Mucosa of descending colon (tissue), 3 donors: ENCODE results near the gene GCNT1. TPM values are rescaled to one million over a fixed set of nuclear protein-coding genes. Genes with fewer than 3 reads are reported as not detected.

ENCODE experiments used
- ATAC-seq: fragments of 200-7000 bp; cut with Tn5 transposase; one replicate; pipeline ENCODE4 v1.9.1; 2020; ENCODE audit warnings: mild to moderate bottlenecking, moderate library complexity
- DNase-seq, 3 donors: peaks; one replicate each; pipeline ENCODE4 v3.0.0-alpha.2; 2020
- H3K36me3 ChIP-seq: fragments of 200-600 bp; one replicate; pipeline ENCODE4 v1.8.0; 2021; ENCODE audit warnings: low read depth, mild to moderate bottlenecking
- H3K4me1 ChIP-seq: fragments of 200-600 bp; one replicate; pipeline ENCODE4 v1.8.0; 2021; ENCODE audit warnings: low read depth, mild to moderate bottlenecking
- H3K4me3 ChIP-seq: fragments of 200-600 bp; one replicate; pipeline ENCODE4 v1.8.0; 2021; ENCODE audit warnings: mild to moderate bottlenecking
- H3K9me3 ChIP-seq: fragments of 200-600 bp; one replicate; pipeline ENCODE4 v1.8.0; 2021; ENCODE audit warnings: mild to moderate bottlenecking
- CTCF ChIP-seq: fragments of 200-600 bp; IDR thresholded peaks from one replicate; pipeline ENCODE4 v1.8.0; 2022; ENCODE audit warnings: antibody characterized with exemption, mild to moderate bottlenecking
- intact Hi-C, 2 donors: fragments of 100-400 bp; cut with DNase I in 1 of 2; cut with micrococcal nuclease in 1 of 2; formaldehyde crosslinking; loops; one replicate each; pipeline versions ENCODE4 v1.11.0 to v1.11.1; 2022; cut with DNase I, micrococcal nuclease
- total RNA-seq, 3 donors: library from RNA; stranded (reverse); fragmentation: NEBNext Ultra II Directional in 2 of 3; extraction: Animal tissue kit (Norgen Biotek cat#: 25700) in 2 of 3; gene quantifications; one replicate each; pipeline versions ENCODE4 v1.2.1 to v1.2.4, GENCODE V29; 2021 to 2023
- donor health status: DM: no; HTN: no; CAD: no; lungs with moderate emphysema.
- donor health status: DM: no; HTN: no; CAD: no.
- donor health status: DM: no; HTN: yes; CAD: no.

Gene GCNT1
- total RNA-seq, 3 donors from 2014 or later = 16.4 to 38.1 (median 28.1) TPM

GRCh38 chr9:76456202-76456926 lies 2.6 kb upstream of the GCNT1 start:
- TF ChIP-seq CTCF = no peak
- no peak overlapping the region for H3K4me3 ChIP-seq
- H3K4me1 ChIP-seq = peaks cover 9% of the 10 kb centered on the region
- H3K9me3 ChIP-seq = no peaks in the 10 kb centered on the region
- intact Hi-C loops = no loop called here
- ATAC-seq (peak; percentile 60), DNase-seq (peak; percentile 76 to 87 (median 77))
- no peaks in the 10 kb centered on the region for H3K36me3 ChIP-seq

GRCh38 chr9:76459694-76460635 lies 983 bp downstream of the GCNT1 start:
- Histone ChIP-seq H3K36me3 (no peaks in the 10 kb centered on the region), H3K9me3 (no peaks in the 10 kb centered on the region), H3K4me3 (peak overlapping the region; percentile 25), H3K4me1 (peaks cover 9% of the 10 kb centered on the region)
- intact Hi-C loops = no loop called here
- DNase-seq = peak; percentile 69 to 76 (median 75)
- no peak for TF ChIP-seq CTCF
- ATAC-seq = peak; percentile 56

- TF ChIP-seq CTCF = no peak
- ATAC-seq = no peak
- Histone ChIP-seq H3K4me1 (peaks cover 6% of the 10 kb centered on the region), H3K36me3 (no peaks in the 10 kb centered on the region), H3K9me3 (no peaks in the 10 kb centered on the region), H3K4me3 (no peak overlapping the region)
- no peak for DNase-seq
- intact Hi-C loops = no loop called here
Measured at GRCh38 chr9:76462126-76462525, 3.1 kb downstream of the GCNT1 start.

DNA sequence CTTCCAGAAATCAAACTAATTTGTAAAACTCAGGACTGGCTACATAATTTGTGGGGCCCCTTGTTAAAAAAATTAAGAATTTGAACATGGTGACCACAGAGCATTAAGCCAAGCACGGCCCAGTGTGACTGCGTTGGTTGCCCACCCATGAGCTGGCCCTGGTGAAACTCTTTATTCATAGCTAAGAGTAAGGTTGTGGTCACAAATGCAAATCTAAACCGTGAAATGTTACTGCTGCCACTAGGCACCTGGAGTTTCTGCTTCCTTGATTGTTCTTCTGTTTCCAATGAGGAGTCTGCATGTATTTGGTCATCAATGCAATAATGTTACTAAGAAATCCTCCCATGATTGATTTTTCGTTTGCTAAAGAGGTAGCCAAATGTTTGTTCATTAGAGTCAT lies 4.2 kb downstream of the GCNT1 start:
- DNase-seq (no peak), ATAC-seq (no peak)
- no peaks in the 10 kb centered on the region for H3K36me3 ChIP-seq
- peaks cover 6% of the 10 kb centered on the region for H3K4me1 ChIP-seq
- intact Hi-C loops = no loop called here
- no peak overlapping the region for H3K4me3 ChIP-seq
- no peak for TF ChIP-seq CTCF
- H3K9me3 ChIP-seq = no peaks in the 10 kb centered on the region

DNA sequence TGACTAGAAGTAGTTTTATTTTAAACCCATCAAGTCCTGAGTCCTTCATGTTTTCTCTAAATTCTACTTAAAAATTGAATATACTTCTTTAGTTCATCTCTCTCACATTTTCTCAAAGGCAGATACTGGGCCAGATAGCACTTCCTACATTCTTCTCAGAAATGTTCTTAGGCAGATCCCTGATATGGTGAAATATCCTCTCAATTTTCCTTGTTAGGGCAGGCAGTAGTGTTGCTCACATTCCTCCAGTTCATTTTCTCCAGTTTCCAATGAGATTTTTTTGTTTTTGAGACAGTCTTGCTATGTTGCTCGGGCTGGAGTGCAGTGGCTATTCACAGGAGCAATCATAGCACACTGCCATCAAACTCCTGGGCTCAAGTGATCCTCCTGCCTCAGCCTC lies 5.7 kb downstream of the GCNT1 start:
- Histone ChIP-seq H3K9me3 (no peaks in the 10 kb centered on the region), H3K4me1 (peaks cover 6% of the 10 kb centered on the region), H3K4me3 (no peak overlapping the region), H3K36me3 (no peaks in the 10 kb centered on the region)
- ATAC-seq (no peak), DNase-seq (no peak)
- TF ChIP-seq CTCF = no peak
- intact Hi-C loops = no loop called here
